ENCODE measurements around the gene RHBDF1.

DNA sequence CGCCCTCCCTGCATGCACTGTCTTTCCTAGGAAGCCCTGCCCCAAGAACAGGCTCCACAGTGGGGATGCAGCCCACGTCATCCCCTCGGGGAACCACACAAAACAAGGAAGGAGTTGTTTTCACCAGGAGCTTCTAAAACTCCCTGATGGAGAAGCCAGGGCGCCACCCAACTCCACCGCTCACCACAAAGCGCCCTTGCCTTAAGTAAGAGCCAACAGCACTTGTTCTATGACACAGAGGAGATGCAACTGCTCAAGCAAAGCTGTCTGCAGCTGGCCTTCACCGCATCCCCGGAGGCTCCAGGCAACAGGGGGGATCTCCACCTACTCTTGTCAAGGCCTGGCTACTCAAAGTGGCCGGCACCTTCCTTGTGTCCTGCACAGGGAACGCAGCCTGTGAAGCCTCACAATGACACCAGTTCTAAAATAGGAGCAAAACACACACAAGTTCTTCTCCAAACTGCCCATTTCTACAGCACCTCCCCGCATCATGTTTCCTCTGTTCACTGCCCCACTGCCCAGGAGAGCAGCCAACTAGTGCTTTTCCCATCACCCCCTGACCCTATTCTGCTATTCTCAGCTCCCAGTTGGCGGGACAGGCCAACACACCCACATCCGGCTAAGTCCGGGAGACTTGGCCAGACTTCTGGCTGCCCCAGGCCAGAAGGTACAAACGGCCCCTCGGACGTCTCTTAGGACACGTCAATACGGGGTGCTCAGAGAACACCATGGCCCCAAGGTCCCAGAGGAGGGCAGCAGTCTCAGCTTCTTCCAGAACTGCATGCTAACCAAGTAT is 29.8 kb upstream of the RHBDF1 start:
- TF ChIP-seq CTCF (IDR thresholded peaks at IDR 0.05; ENCODE audit: low read depth, low read length) (no peak), EZH2phosphoT487 (IDR thresholded peaks at IDR 0.05; ENCODE audit: low read depth) (no peak)

Measured in OCI-LY3 (cell line).